ENCODE measurements around the gene SERP2. TPM values are rescaled to one million over a fixed set of nuclear protein-coding genes. Genes with fewer than 3 reads are reported as not detected.

SERP2 gene
- total and polyA plus RNA-seq, 2 of the 13 experiments (the other 11 are each of a cell fraction or from before 2014, with no cell fraction given): not detected

GRCh38 chr13:44364345-44365000 lies 9.2 kb upstream of the SERP2 start:
- FAIRE-seq: peak; percentile 78
- peak; percentile 95 for ATAC-seq
- no peaks in the 10 kb centered on the region for H3K79me2 ChIP-seq (ENCODE audit: insufficient read depth, low read length)
- H3K27me3 ChIP-seq (ENCODE audit: control insufficient read depth in 1 of 2, insufficient read depth in 2 of 2, low read length in 2 of 2): no peaks in the 10 kb centered on the region
- peak overlapping the region in 1 of 3 experiments; percentile 19; a peak in 1 of 6 replicates for H3K4me3 ChIP-seq (replicated peaks in 1 of 3; ENCODE audit: insufficient read depth in 1 of 3, low read depth in 2 of 3, low read length in 3 of 3)
- no peaks in the 10 kb centered on the region for H3K9me3 ChIP-seq (ENCODE audit: low read length)
- H3K9ac ChIP-seq (ENCODE audit: insufficient read depth, low read depth, low read length): no peak overlapping the region
- H3K27ac ChIP-seq (ENCODE audit: extremely low read length, insufficient read depth, low read length): peak overlapping the region; percentile 1
- no TSS peak for BruUV-seq (replicated peaks)
- CTCF ChIA-PET (ENCODE audit: low intra/inter-chr PET ratio, low total read pairs): no interaction called here
- 27% methylated on average over 3 of the region's 6 CpGs for WGBS (ENCODE audit: low lambda C conversion rate)
- H4K20me1 ChIP-seq (ENCODE audit: insufficient read depth, low read length): no peaks in the 10 kb centered on the region
- H3K36me3 ChIP-seq (replicated peaks in 1 of 2; ENCODE audit: control insufficient read depth in 1 of 2, insufficient read depth in 2 of 2, low read length in 2 of 2): no peaks in the 10 kb centered on the region
- in situ Hi-C loops (cut with HindIII; ENCODE audit: extremely low pct_ligation_motif_present, low pct_unique_long_range_greater_than_20kb): no loop called here
- intact Hi-C loops (cut with micrococcal nuclease; ENCODE audit: unreplicated experiment): loop anchor here (5.0 kb wide), 1 partner anchor 73 kb away; no protein-coding TSS in a partner anchor
- POLR2A ChIA-PET: interaction anchor here (1.0 to 1.3 kb wide), 2 partner anchors 41 to 73 kb away, joined by 3 read pairs; no protein-coding TSS in a partner anchor
- peaks cover 59% of the 10 kb centered on the region for H3K4me1 ChIP-seq (ENCODE audit: insufficient read depth, low read length)
- no peak overlapping the region for H2AFZ ChIP-seq (ENCODE audit: low read length)
- H3K4me2 ChIP-seq (ENCODE audit: low read depth, low read length): peak overlapping the region; percentile 57
- DNase-seq (ENCODE audit: low spot score): peak; percentile 82
- TF ChIP-seq NR2F2 (IDR thresholded peaks at IDR 0.05; ENCODE audit: borderline replicate concordance, low read depth): peak; percentile 78; the same call in 1 of the 2 replicates
- peak; percentile 86 for TF ChIP-seq FOSL2 (CRISPR knock-in tag; IDR thresholded peaks at IDR 0.05)
- peak; percentile 29; the same call in 1 of the 2 replicates for TF ChIP-seq IKZF5 (CRISPR knock-in tag; IDR thresholded peaks at IDR 0.05)
- 0 out of 2 replicates have a peak, but pooled peaks have one; percentile 55 for TF ChIP-seq ZNF292 (CRISPR knock-in tag; IDR thresholded peaks at IDR 0.05; ENCODE audit: borderline replicate concordance, low read depth)
- TF ChIP-seq MIER3 (CRISPR knock-in tag; IDR thresholded peaks at IDR 0.05; ENCODE audit: borderline replicate concordance): peak; percentile 24; the same call in 1 of the 2 replicates
- TF ChIP-seq MED1 (CRISPR knock-in tag; IDR thresholded peaks at IDR 0.05): peak; percentile 73
- TF ChIP-seq ZNF878 (CRISPR knock-in tag; IDR thresholded peaks at IDR 0.05): 0 out of 2 replicates have a peak, but pooled peaks have one; percentile 48
- TF ChIP-seq FOXK1 (CRISPR knock-in tag; IDR thresholded peaks at IDR 0.05; ENCODE audit: borderline replicate concordance, low read depth): peak; percentile 57; the same call in 1 of the 2 replicates
- peak; percentile 63; the same call in 1 of the 2 replicates for TF ChIP-seq HIC2 (CRISPR knock-in tag; IDR thresholded peaks at IDR 0.05; ENCODE audit: low read depth)
- TF ChIP-seq MTA3 (CRISPR knock-in tag; IDR thresholded peaks at IDR 0.05): no peak
- peak in 1 of 2 experiments; percentile 65; a peak in 2 of 4 replicates for TF ChIP-seq EP300 (IDR thresholded peaks at IDR 0.05; ENCODE audit: low read depth in 2 of 2, low read length in 2 of 2)
- TF ChIP-seq EP300 (CRISPR knock-in tag; IDR thresholded peaks at IDR 0.05; ENCODE audit: borderline replicate concordance): peak; percentile 44; the same call in 1 of the 2 replicates
- peak; percentile 63 for TF ChIP-seq SOX13 (IDR thresholded peaks at IDR 0.05)
- TF ChIP-seq SOX13 (CRISPR knock-in tag; conservative IDR thresholded peaks at IDR 0.05 in 1 of 2, IDR thresholded peaks at IDR 0.05 in 1 of 2): peak in 1 of 2 experiments; percentile 86; a peak in 2 of 4 replicates
- peak; percentile 65 for TF ChIP-seq DPF2 (CRISPR knock-in tag; IDR thresholded peaks at IDR 0.05; ENCODE audit: borderline replicate concordance, low read depth)
- TF ChIP-seq RARA (CRISPR knock-in tag; IDR thresholded peaks at IDR 0.05): peak; percentile 82
- TF ChIP-seq TBX2 (CRISPR knock-in tag; IDR thresholded peaks at IDR 0.05; ENCODE audit: borderline replicate concordance): peak; percentile 78
- peak; percentile 56 for TF ChIP-seq SAP130 (CRISPR knock-in tag; IDR thresholded peaks at IDR 0.05; ENCODE audit: low read depth)
- TF ChIP-seq SIN3A (IDR thresholded peaks at IDR 0.05; ENCODE audit: borderline replicate concordance, low read depth, low read length): no peak

Data from HepG2 (cell line).